ENCODE data around the gene SERINC2. TPM values are rescaled to one million over a fixed set of nuclear protein-coding genes. Genes with fewer than 3 reads are reported as not detected.
A peak's percentile ranks its signal among the peaks of the same experiment; 100 is the strongest.

Gene SERINC2
- total and polyA plus RNA-seq, 9 of the 15 experiments (the other 6 are each of a cell fraction or from before 2014, with no cell fraction given), result 0.07 to 1.2 (median 0.70) TPM; not detected in 2

GRCh38 chr1:31476891-31477846 lies 64.2 kb downstream of the SERINC2 start (continued):
- TF ChIP-seq CHD7 (IDR thresholded peaks at IDR 0.05; ENCODE audit: low read depth, low read length) (no peak), ZNF395 (CRISPR knock-in tag; IDR thresholded peaks at IDR 0.05) (peak; percentile 52; the same call in 1 of the 2 replicates), NFIC (IDR thresholded peaks at IDR 0.05) (peak; percentile 74), U2AF1 (optimal IDR thresholded peaks at IDR 0.05; ENCODE audit: low read depth, low read length) (no peak), HNRNPK (IDR thresholded peaks at IDR 0.05; ENCODE audit: low read depth, low read length, poor library complexity, severe bottlenecking) (no peak), XRCC4 (IDR thresholded peaks at IDR 0.05; ENCODE audit: extremely low read depth, insufficient read depth, insufficient read length) (no peak), ZNF639 (CRISPR knock-in tag; conservative IDR thresholded peaks at IDR 0.05 in 1 of 2, IDR thresholded peaks at IDR 0.05 in 1 of 2) (peak in 1 of 2 experiments; percentile 67; a peak in 1 of 4 replicates), ETV6 (IDR thresholded peaks at IDR 0.05; ENCODE audit: borderline replicate concordance in 1 of 2, low read depth in 2 of 2, low read length in 1 of 2) (no peak), ETV6 (CRISPR knock-in tag; IDR thresholded peaks at IDR 0.05; ENCODE audit: borderline replicate concordance) (no peak), SP2 (IDR thresholded peaks at IDR 0.05; ENCODE audit: extremely low read depth, low read depth, low read length, poor library complexity, severe bottlenecking) (no peak)

Data from K562 (cell line).